Measurements from ENCODE around the gene CPA1. TPM values are rescaled to one million over a fixed set of nuclear protein-coding genes. Genes with fewer than 3 reads are reported as not detected.

The CPA1 gene
- total RNA-seq, 1 donor from 2014 or later = not detected

DNA sequence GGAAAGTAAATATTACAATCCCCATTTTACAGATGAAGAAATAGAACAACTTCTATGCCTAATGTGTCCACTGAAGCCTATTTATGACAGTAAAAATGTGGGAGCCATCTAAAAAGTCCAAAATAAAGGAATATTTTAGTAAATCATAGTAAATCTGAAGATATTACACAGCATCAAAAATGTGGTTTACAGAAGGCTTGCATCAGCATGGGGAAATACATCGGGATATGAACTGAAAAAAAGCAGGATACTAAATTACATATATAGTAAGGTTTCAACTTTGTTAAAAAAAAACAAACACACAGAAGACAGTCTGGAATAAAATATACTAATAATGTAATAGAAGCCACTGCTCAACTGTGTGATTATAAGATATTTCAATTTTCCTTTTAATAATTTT, 20.8 kb downstream of the CPA1 start:
- Mint-ChIP-seq H3K27ac (ENCODE audit: unreplicated experiment) (no peak overlapping the region), H3K9me3 (ENCODE audit: unreplicated experiment) (no peaks in the 10 kb centered on the region), H3K4me1 (ENCODE audit: unreplicated experiment) (peaks cover 23% of the 10 kb centered on the region), H3K27me3 (ENCODE audit: unreplicated experiment) (peaks cover 2% of the 10 kb centered on the region), H3K4me3 (ENCODE audit: unreplicated experiment) (no peak overlapping the region), H3K36me3 (ENCODE audit: low read depth, unreplicated experiment) (peaks cover 5% of the 10 kb centered on the region)
- TF ChIP-seq, protein P1, sequence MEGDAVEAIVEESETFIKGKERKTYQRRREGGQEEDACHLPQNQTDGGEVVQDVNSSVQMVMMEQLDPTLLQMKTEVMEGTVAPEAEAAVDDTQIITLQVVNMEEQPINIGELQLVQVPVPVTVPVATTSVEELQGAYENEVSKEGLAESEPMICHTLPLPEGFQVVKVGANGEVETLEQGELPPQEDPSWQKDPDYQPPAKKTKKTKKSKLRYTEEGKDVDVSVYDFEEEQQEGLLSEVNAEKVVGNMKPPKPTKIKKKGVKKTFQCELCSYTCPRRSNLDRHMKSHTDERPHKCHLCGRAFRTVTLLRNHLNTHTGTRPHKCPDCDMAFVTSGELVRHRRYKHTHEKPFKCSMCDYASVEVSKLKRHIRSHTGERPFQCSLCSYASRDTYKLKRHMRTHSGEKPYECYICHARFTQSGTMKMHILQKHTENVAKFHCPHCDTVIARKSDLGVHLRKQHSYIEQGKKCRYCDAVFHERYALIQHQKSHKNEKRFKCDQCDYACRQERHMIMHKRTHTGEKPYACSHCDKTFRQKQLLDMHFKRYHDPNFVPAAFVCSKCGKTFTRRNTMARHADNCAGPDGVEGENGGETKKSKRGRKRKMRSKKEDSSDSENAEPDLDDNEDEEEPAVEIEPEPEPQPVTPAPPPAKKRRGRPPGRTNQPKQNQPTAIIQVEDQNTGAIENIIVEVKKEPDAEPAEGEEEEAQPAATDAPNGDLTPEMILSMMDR (IDR thresholded peaks at IDR 0.05; ENCODE audit: unreplicated experiment) = no peak
- DNase-seq (ENCODE audit: low spot score) = no peak

GRCh38 chr7:130401578-130401977, 21.3 kb downstream of the CPA1 start:
- H3K9me3 Mint-ChIP-seq (ENCODE audit: unreplicated experiment) = no peaks in the 10 kb centered on the region
- H3K27ac Mint-ChIP-seq (ENCODE audit: unreplicated experiment) = no peak overlapping the region
- no peak for DNase-seq (ENCODE audit: low spot score)
- H3K4me1 Mint-ChIP-seq (ENCODE audit: unreplicated experiment) = peaks cover 18% of the 10 kb centered on the region
- H3K27me3 Mint-ChIP-seq (ENCODE audit: unreplicated experiment) = peaks cover 2% of the 10 kb centered on the region
- TF ChIP-seq, protein P1 (IDR thresholded peaks at IDR 0.05; ENCODE audit: unreplicated experiment) = no peak
- H3K36me3 Mint-ChIP-seq (ENCODE audit: low read depth, unreplicated experiment) = peaks cover 5% of the 10 kb centered on the region
- no peak overlapping the region for H3K4me3 Mint-ChIP-seq (ENCODE audit: unreplicated experiment)

- Mint-ChIP-seq H3K4me1 (ENCODE audit: unreplicated experiment) (peaks cover 6% of the 10 kb centered on the region), H3K9me3 (ENCODE audit: unreplicated experiment) (no peaks in the 10 kb centered on the region), H3K36me3 (ENCODE audit: low read depth, unreplicated experiment) (peaks cover 5% of the 10 kb centered on the region), H3K27me3 (ENCODE audit: unreplicated experiment) (no peaks in the 10 kb centered on the region), H3K27ac (ENCODE audit: unreplicated experiment) (no peak overlapping the region), H3K4me3 (ENCODE audit: unreplicated experiment) (no peak overlapping the region)
- DNase-seq (ENCODE audit: low spot score) = no peak
- TF ChIP-seq, protein P1 (IDR thresholded peaks at IDR 0.05; ENCODE audit: unreplicated experiment) = no peak
Observed at GRCh38 chr7:130405003-130405402, 24.7 kb downstream of the CPA1 start.

GRCh38 chr7:130409067-130409711, 28.9 kb downstream of the CPA1 start:
- H3K27me3 Mint-ChIP-seq (ENCODE audit: unreplicated experiment) = no peaks in the 10 kb centered on the region
- peaks cover 4% of the 10 kb centered on the region for H3K36me3 Mint-ChIP-seq (ENCODE audit: low read depth, unreplicated experiment)
- DNase-seq (ENCODE audit: low spot score) = no peak
- H3K9me3 Mint-ChIP-seq (ENCODE audit: unreplicated experiment) = no peaks in the 10 kb centered on the region
- peaks cover 14% of the 10 kb centered on the region for H3K4me1 Mint-ChIP-seq (ENCODE audit: unreplicated experiment)
- H3K27ac Mint-ChIP-seq (ENCODE audit: unreplicated experiment) = no peak overlapping the region
- TF ChIP-seq, protein P1 (IDR thresholded peaks at IDR 0.05; ENCODE audit: unreplicated experiment) = no peak
- no peak overlapping the region for H3K4me3 Mint-ChIP-seq (ENCODE audit: unreplicated experiment)

GRCh38 chr7:130409712-130410072, 29.4 kb downstream of the CPA1 start:
- TF ChIP-seq, protein P1 (IDR thresholded peaks at IDR 0.05; ENCODE audit: unreplicated experiment) = no peak
- DNase-seq (ENCODE audit: low spot score) = no peak
- Mint-ChIP-seq H3K27me3 (ENCODE audit: unreplicated experiment) (no peaks in the 10 kb centered on the region), H3K27ac (ENCODE audit: unreplicated experiment) (no peak overlapping the region), H3K9me3 (ENCODE audit: unreplicated experiment) (no peaks in the 10 kb centered on the region), H3K4me3 (ENCODE audit: unreplicated experiment) (no peak overlapping the region), H3K36me3 (ENCODE audit: low read depth, unreplicated experiment) (peaks cover 4% of the 10 kb centered on the region), H3K4me1 (ENCODE audit: unreplicated experiment) (peaks cover 14% of the 10 kb centered on the region)
